Adrenal gland (tissue), 12 donors: ENCODE results near the gene LCN10. TPM values are rescaled to one million over a fixed set of nuclear protein-coding genes. Genes with fewer than 3 reads are reported as not detected.

Source experiments
- DNase-seq, 7 donors: peaks; one replicate each; pipeline ENCODE4 v3.0.0-alpha.2; 2019 to 2020
- H3K27ac ChIP-seq, 5 donors: fragments of 200-600 bp; sonication (generic) in 4 of 5; 1 replicate in 3 of 5; 2 replicates in 2 of 5; pipeline versions ENCODE4 v1.5.1 to v1.8.0; 2016 to 2020; ENCODE audit warnings: mild to moderate bottlenecking in 1 of 5
- H3K27me3 ChIP-seq: fragments of 200-600 bp; 2 replicates; pipeline ENCODE4 v1.8.0; 2021
- H3K36me3 ChIP-seq, 2 donors: fragments of 200-600 bp; replicated peaks in 1 of 2; 1 replicate in 1 of 2; 2 replicates in 1 of 2; pipeline versions ENCODE4 v1.5.1 to v1.8.0; 2018 to 2022
- H3K4me1 ChIP-seq, 2 donors: fragments of 200-600 bp; replicated peaks in 1 of 2; 1 replicate in 1 of 2; 2 replicates in 1 of 2; pipeline versions ENCODE4 v1.5.1 to v1.8.0; 2018 to 2021
- H3K4me3 ChIP-seq, 4 donors: fragments of 200-600 bp; sonication (generic) in 3 of 4; one replicate each; pipeline ENCODE4 v1.5.1; 2016 to 2018
- H3K9me3 ChIP-seq, 3 donors: fragments of 200-600 bp; sonication (generic) in 1 of 3; replicated peaks in 1 of 3; 1 replicate in 2 of 3; 2 replicates in 1 of 3; pipeline versions ENCODE4 v1.5.1 to v1.8.0; 2016 to 2021
- POLR2A ChIP-seq, 2 donors: fragments of 450-650 bp; IDR thresholded peaks; one replicate each; pipeline ENCODE4 v1.6.1; 2017; ENCODE audit warnings: antibody characterized with exemption in 2 of 2, mild to moderate bottlenecking in 2 of 2, moderate library complexity in 1 of 2
- WGBS, 4 donors: extraction: QIAGEN DNeasy Blood & Tissue Kit in 2 of 4; methylation state at CpG; one replicate each; pipeline versions ENCODE4 v1.1.5 to v1.1.7; 2013 to 2017; 5-methylcytosine and 5-hydroxymethylcytosine counted together
- intact Hi-C, 2 donors: fragments of 100-400 bp; cut with DNase I; formaldehyde crosslinking; loops; one replicate each; pipeline versions ENCODE4 v1.14.1 to v1.15.0; 2022 to 2023
- polyA plus RNA-seq, 3 donors: library from polyadenylated mRNA; stranded (reverse); fragments of 200-250 nt in 2 of 3; fragments of 350-450 nt in 1 of 3; fragmentation: Illumina TruSeq in 1 of 3; extraction: RNeasy Lipid Tissue Mini Kit (QIAGEN cat#74804) in 1 of 3; gene quantifications; one replicate each; pipeline ENCODE4 v1.2.3, GENCODE V29; 2013 to 2014
- total RNA-seq, 9 donors: library from RNA; depleted of rRNA in 4 of 9; stranded (reverse); fragments of >200 nt in 4 of 9; fragments of 120-200 nt in 1 of 9; fragmentation: NEBNext Ultra II Directional in 1 of 9; extraction: Animal tissue kit (Norgen Biotek cat#: 25700) in 1 of 9; gene quantifications; one replicate each; pipeline versions ENCODE4 v1.1.0 to v1.2.4, GENCODE V29; 2013 to 2023
- TF ChIP-seq, protein P1 (sequence below), 6 experiments: fragments of 450-650 bp in 4 of 6; fragments of 200-600 bp in 2 of 6; sonication (generic) in 1 of 6; IDR thresholded peaks; 1 replicate in 5 of 6; 2 replicates in 1 of 6; pipeline versions ENCODE4 v1.5.1 to v1.8.0; 2016 to 2021; ENCODE audit warnings: antibody characterized with exemption in 6 of 6, mild to moderate bottlenecking in 2 of 6, moderate library complexity in 1 of 6
- donor health status: healthy with polysubstance abuse.
- donor health status: Bipolar disorder and iron deficiency.
- donor health status: DM: yes; HTN: yes; CAD: no.
- donor health status: DM: no; HTN: no; CAD: no.
- donor health status: DM: no; HTN: no; CAD: no.
- donor health status: DM: yes; HTN: yes; CAD: no.

Gene LCN10
- total and polyA plus RNA-seq, 12 donors, result 0.11 to 9.5 (median 0.84) TPM; not detected in 6

- Histone ChIP-seq H3K4me3 (no peak overlapping the region), H3K27me3 (no peaks in the 10 kb centered on the region), H3K9me3 (no peaks in the 10 kb centered on the region), H3K4me1 (peaks cover 4 to 9% of the 10 kb centered on the region in 2 donors), H3K36me3 (no peaks in the 10 kb centered on the region), H3K27ac (no peak overlapping the region)
- WGBS, 4 donors, result 88 to 93% (median 90%) methylated on average over 9 to 12 of the region's 12 CpGs
- no peak for DNase-seq
- intact Hi-C loops, result no loop called here
- TF ChIP-seq POLR2A (IDR thresholded peaks at IDR 0.05), result no peak
- TF ChIP-seq, protein P1, sequence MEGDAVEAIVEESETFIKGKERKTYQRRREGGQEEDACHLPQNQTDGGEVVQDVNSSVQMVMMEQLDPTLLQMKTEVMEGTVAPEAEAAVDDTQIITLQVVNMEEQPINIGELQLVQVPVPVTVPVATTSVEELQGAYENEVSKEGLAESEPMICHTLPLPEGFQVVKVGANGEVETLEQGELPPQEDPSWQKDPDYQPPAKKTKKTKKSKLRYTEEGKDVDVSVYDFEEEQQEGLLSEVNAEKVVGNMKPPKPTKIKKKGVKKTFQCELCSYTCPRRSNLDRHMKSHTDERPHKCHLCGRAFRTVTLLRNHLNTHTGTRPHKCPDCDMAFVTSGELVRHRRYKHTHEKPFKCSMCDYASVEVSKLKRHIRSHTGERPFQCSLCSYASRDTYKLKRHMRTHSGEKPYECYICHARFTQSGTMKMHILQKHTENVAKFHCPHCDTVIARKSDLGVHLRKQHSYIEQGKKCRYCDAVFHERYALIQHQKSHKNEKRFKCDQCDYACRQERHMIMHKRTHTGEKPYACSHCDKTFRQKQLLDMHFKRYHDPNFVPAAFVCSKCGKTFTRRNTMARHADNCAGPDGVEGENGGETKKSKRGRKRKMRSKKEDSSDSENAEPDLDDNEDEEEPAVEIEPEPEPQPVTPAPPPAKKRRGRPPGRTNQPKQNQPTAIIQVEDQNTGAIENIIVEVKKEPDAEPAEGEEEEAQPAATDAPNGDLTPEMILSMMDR (IDR thresholded peaks at IDR 0.05), result no peak
Observed at GRCh38 chr9:136733611-136734010, 9.1 kb downstream of the LCN10 start.

DNA sequence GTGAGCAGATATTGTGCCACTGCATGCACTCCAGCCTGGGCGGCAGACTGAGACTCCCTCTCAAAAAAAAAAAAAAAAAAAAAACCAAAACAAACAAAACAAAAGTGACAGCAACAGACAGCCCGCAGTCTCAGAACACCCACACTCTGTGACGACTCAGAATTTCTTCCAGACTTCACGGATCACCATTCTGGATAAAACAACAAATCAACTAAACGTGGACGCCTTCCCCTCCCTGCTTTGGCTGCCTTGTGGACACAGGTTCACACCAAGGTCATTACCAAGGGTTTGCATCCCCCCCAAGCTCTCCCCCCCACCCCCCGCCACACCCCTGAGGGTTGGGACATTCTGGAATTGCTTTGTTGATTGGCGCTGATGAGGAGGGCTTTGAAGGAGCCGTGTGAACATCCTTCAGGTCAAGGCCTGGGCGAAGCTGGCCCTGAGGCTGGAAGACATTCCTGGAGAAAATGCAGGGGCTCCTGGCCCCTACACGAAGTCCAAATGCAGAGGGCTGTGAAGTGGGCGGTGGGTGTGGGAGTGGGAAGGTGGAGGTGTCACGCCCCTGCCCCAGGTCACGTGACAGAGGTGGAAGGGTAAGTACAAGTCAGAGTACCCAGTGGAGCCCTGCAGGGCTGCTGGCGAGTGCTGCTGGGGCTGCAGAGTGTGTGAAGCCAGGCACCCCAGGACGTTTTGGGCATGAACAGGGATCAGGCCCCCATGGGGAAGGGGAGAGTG is 10.1 kb downstream of the LCN10 start:
- DNase-seq, result no peak
- 63 to 71% (median 64%) methylated on average over 15 to 16 of the region's 16 CpGs for WGBS, 4 donors
- Histone ChIP-seq H3K27me3 (no peaks in the 10 kb centered on the region), H3K36me3 (no peaks in the 10 kb centered on the region), H3K27ac (no peak overlapping the region), H3K4me3 (no peak overlapping the region), H3K4me1 (peaks cover 9 to 13% of the 10 kb centered on the region in 2 donors), H3K9me3 (no peaks in the 10 kb centered on the region)
- TF ChIP-seq POLR2A (IDR thresholded peaks at IDR 0.05), result no peak
- TF ChIP-seq, protein P1 (IDR thresholded peaks at IDR 0.05), result no peak
- intact Hi-C loops, result no loop called here

- Histone ChIP-seq H3K36me3 (peaks cover 0 to 14% of the 10 kb centered on the region in 2 donors), H3K27ac (no peak overlapping the region), H3K27me3 (no peaks in the 10 kb centered on the region), H3K4me1 (peaks cover 21 to 29% of the 10 kb centered on the region in 2 donors), H3K9me3 (no peaks in the 10 kb centered on the region), H3K4me3 (no peak overlapping the region)
- TF ChIP-seq POLR2A (IDR thresholded peaks at IDR 0.05), result no peak
- WGBS, 4 donors, result 95 to 100% (median 98%) methylated on average over 3 to 8 of the region's 8 CpGs
- DNase-seq, result no peak
- intact Hi-C loops, result no loop called here
Observed at GRCh38 chr9:136729926-136730325, 12.8 kb downstream of the LCN10 start.

GRCh38 chr9:136729144-136729543 is 13.6 kb downstream of the LCN10 start:
- TF ChIP-seq, protein P1 (IDR thresholded peaks at IDR 0.05), result no peak
- Histone ChIP-seq H3K9me3 (no peaks in the 10 kb centered on the region), H3K4me1 (peaks cover 21 to 29% of the 10 kb centered on the region in 2 donors), H3K4me3 (peak overlapping the region in 1 of 4 donors; percentile 84), H3K36me3 (peaks cover 0 to 22% of the 10 kb centered on the region in 2 donors), H3K27me3 (no peaks in the 10 kb centered on the region), H3K27ac (no peak overlapping the region)
- WGBS, 4 donors, result 78 to 92% (median 86%) methylated on average over 3 to 7 of the region's 7 CpGs
- no peak for DNase-seq
- intact Hi-C loops, result no loop called here
